ENCODE measurements around the gene ING3.

The ING3 gene

DNA sequence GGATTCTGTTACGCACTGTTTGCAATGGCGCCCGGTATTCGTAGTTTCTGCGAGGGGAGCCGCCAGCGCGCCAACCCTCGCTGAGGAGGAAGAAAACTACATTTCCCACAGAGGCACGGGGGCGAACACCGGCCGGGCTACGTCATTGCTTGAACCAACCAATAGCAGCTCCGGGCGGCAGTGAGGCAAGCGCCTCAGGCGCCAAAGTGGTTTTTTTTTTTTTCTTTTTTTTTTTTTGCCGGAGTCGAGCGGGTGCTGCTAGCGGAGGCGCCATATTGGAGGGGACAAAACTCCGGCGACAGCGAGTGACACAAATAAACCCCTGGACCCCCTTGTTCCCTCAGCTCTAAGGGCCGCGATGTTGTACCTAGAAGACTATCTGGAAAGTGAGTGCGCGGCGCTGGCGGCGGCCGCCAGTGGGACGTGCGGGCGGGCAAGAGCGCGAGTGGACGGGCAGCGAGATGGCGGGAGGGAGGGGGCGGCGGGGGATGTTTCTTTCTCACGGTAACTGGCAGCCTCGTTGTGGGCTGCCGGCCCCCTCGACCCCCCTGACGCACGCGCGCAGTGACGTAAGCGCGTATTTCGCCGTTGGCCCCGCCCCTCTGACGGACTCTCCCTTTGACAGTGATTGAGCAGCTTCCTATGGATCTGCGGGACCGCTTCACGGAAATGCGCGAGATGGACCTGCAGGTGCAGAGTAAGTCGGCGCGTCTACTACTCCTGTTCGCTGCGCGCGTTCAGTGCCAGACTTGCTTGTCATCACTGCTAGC lies at the start of gene ING3:
Gene ING3, plus strand, starts transcription at position 239 of the 770 bp plus-strand sequence. Its CDS starts 120 bp downstream, at position 359.
- DNase-seq, result peak; percentile 99

GRCh38 chr7:120915314-120916105 lies 35.1 kb upstream of the ING3 start:
- no peak for DNase-seq

DNA sequence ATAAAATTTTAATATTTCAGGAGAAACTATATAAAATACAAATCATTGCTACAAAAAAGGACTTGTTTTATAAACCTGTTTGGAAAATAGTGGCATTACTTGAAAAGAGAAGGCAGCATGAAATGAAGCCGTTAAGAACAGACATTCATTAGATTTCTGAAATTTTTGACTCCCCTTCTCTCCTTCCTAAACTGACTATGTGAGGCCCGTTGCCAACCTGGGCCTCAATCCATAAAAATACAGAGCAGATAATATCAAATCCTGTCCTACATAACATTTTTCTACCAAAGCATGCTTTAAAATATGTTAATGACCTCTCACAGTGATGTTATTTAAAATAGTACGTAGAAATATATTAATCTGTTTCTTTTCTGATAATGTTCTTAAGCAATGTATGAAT lies 34.5 kb upstream of the ING3 start:
- DNase-seq, result no peak

- no peak for DNase-seq
Observed at GRCh38 chr7:120916538-120916937, 34.0 kb upstream of the ING3 start.

GRCh38 chr7:120919466-120919865 lies 31.1 kb upstream of the ING3 start:
- no peak for DNase-seq

- no peak for DNase-seq
Observed at GRCh38 chr7:120920034-120920433, 30.5 kb upstream of the ING3 start.

DNA sequence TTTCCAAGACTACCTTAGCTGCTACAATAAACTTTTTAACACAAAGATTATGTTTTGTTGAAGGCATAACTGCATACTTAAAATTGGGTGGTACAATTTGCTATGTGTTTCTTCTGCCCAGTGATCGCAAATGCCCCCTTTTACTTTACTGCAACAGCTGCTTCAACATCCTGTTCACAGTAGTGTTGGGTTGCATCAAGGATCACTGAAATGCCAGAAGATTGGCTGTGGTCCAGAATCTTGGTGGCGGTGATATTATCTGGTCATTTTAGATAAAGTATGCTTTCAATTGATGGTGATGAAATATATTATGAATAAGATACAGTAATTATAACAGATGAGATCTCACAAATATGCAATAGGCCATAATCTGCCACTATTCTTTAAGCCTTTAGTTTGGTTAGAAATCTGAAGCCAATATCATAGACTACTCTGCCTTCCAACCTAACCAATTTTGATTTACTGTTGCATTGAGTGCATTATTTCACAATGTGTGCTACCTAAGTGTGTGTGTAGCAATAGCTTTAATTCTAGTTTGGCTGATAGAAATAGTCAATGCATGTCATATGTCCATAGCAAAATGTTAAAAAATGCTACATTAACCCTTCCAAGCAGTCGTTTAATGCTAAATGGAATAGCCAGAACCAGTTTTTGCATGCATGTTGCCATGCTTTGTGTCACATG lies 29.8 kb upstream of the ING3 start:
- no peak for DNase-seq

DNA sequence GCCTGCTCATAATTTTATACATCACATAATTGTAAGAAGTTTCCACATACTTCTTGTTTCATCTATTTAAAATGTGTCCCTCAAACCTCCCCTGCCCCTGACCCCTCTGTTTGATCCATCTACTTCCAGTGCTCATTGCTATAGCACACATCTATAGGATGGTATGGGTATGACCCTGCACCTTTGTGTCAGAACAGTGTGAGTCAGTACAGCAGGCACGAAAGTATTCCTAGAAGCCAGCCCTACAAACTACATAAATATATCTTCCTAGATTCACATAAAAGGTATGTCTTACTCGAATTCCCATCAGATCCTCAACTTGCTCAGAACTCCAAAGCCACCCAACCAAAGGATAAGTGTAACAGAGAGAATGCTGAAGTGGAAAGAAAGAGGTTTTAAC lies 25.7 kb upstream of the ING3 start:
- no peak for DNase-seq

- no peak for DNase-seq
Observed at GRCh38 chr7:120925392-120925791, 25.2 kb upstream of the ING3 start.

- no peak for DNase-seq
Observed at GRCh38 chr7:120926943-120927346, 23.6 kb upstream of the ING3 start.

DNA sequence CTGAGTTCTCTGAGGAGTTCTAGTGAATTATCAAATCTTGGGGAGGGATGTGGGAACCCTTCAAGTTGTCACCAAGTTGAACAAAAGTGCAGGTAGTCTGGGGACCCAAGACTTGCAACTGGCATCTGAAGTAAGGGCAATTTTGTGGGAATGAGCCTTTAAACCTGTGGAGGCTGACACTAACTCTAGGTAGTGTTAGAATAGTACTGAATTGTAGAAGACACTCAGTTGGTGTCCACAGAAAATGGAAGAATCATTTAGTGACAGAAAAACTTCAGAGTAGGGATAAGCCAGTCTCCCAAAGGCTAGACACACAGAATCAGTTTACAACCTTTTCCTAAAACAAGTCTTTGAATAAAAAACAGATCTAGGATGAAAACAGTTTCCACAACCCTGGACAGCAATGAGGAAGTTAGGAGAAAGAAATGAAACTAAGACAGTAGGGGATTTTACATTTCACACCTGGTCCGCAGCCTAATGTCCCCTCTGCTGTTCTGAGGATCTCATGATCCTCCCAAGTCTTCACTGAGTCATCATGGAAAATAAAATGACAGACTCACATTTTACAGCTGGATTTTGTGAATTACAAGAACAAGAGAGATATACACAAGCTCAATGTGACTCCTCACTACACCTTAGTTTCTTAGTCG lies 23.0 kb upstream of the ING3 start:
- DNase-seq, result no peak

DNA sequence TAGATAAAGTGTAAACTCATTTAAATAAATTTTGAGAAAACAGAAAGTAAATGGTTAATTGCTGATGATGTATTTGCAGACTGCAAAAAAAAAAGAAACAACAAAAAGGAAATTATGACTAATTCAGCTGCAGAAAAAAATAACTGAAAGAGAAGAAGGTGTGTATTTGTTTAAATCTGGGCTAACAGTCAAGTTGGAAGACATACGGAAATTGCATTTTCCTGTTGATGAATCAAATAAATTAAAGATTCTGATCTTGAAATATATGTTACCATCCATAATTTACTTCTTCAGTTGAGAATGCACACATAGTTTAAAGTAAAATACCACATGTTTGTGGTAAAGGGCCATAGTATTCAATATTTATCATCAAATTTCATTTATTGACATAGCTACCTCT lies 19.3 kb upstream of the ING3 start:
- DNase-seq, result no peak

- no peak for DNase-seq
Observed at GRCh38 chr7:120933475-120933874, 17.1 kb upstream of the ING3 start.

- DNase-seq, result no peak
Observed at GRCh38 chr7:120939345-120939744, 11.2 kb upstream of the ING3 start.

DNA sequence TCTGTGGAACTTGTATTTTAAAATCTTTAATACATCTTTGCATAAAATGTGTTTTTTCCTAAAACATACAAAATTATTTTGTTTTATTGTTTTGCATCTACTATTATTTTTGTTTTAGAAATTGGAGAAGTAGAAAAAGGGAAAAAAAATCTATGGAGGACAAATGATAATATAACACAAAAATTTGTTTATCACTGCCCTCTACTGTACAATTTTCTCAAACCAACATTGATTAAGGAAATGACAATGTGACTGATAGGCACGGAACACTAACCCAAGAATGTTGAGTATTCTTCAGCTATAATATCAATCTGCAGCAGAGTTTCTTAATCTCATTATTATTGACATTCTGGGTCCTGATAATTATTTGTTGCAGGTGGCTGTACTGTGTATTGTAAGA lies 9.5 kb upstream of the ING3 start:
- DNase-seq, result peak; percentile 7

DNA sequence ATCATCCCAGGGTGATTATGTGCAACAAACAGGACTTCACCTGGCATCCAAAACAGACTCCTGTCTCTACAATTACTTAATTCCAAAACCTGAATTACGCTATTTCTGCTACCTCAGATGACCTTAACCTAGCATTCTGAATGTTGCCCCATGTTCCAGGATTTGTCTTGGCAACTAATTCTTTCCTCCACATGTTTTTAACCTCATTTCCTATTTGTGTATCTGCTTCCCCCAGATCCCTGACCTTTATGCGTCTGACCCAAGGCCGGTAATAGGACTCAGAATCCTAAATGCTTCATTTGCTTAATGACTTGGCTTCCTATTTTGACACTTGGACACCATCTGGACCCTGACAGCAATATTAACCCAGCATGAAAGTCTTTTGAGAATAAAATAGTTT lies 8.7 kb upstream of the ING3 start:
- no peak for DNase-seq

DNA sequence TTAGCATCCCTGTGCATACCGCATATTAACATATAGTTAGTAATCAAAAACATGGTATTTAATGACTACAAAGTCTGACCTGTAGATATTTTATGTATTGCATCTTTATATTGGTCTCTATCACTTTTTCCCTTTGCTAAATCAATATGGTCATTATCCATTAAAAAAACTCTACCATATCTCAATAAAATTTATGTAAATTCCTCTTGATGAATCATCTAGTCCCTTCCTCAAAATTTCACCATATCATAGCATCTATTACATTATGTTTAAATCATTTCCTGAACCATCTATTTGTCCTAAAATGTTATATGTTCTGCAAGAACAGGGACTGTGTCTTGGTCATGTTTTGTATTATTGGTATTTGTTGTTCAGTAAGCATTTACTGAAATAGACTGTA lies 7.7 kb upstream of the ING3 start:
- DNase-seq, result no peak

DNA sequence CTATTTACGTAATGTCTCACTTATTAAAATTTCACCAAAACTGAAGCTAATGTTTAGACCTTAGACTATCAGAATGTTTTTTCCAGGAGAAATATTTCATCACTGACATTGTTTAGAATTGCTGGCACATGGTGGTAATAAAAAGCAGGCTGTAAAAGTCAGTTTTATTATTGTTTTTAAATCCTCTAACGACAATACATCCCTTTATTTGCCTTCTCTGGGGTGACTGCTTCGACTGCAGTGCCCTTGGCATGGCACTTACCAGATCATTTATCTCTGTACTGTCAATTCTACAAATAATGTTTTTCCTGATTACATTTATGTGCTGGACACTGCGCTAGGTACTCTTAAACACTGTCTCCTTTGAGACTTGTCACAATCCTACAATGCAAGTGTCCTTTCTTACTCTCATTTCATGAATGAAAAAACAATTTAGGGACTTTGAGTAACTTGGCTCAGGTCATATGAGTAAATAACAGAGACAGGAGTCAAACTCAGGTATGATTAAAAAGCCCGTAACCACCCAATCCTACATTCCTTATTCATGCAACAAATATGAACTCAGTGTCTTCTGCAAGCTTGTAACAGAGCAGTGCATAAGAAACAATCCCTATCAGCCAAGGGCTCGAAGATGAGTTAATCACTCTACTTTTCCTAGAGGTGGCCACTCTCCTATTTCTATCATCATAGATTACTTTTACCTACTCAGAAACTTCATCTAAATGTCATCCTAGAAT lies 5.6 kb upstream of the ING3 start:
- no peak for DNase-seq

DNA sequence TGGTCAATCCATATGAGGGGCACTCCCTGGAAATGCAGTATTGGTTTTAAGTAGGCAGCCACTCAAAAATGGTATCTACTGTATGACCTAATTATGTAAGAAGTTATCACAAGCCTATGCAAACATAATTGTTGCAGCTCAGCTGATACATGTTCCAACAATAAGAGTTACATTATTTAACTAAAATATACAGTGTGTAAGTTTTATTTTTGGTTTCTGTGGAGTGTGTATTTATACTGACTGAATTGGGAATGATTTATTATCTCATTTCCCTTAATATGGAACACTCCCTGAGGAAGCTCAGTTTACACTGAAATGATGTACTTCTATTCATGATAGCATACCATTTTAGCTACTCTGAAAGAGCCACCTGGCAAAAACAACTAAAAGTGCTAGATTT lies 2.6 kb upstream of the ING3 start:
- no peak for DNase-seq

DNA sequence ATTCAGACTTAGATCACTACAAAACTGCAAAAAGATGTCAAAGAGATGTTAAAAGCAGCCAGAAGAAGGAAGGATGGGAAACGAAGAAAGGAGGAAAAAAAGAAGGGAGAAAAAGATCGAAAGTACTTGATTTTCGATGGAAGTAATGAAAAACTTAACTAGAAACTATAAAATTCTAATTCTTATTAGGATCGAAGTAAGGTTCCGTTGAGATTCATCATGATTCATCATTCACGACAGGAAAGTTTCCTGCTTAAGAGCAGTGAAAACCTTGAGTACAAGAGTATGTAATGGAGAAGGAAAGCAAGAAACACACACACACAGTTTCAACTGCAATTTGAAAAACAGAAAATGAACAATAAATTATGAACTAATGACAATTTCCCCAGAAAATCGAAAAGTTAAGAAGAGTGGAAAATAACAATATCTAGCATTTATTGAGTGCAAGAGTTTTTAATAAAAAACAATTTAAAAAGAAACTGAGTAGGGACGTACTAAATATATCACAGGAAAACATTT lies 1.1 kb upstream of the ING3 start:
- DNase-seq, result no peak

- peak; percentile 4 for DNase-seq
Observed at GRCh38 chr7:120949998-120950538, 509 bp upstream of the ING3 start.

- DNase-seq, result no peak
Observed at GRCh38 chr7:120951309-120951699, 727 bp downstream of the ING3 start.
